Ishikawa (cell line): ENCODE results near the gene C1R.

Experiments used
- CEBPB ChIP-seq: IDR thresholded peaks from 2 replicates; pipeline ENCODE4 v1.6.1; 2012
- CREB1 ChIP-seq: IDR thresholded peaks from 2 replicates; pipeline ENCODE4 v1.6.1; 2012; ENCODE audit warnings: low read depth
- EGR1 ChIP-seq: IDR thresholded peaks from 2 replicates; pipeline ENCODE4 v1.6.1; 2012
- EP300 ChIP-seq: IDR thresholded peaks from 2 replicates; pipeline ENCODE4 v1.6.1; 2012; ENCODE audit warnings: borderline replicate concordance
- FOXM1 ChIP-seq: IDR thresholded peaks from 2 replicates; pipeline ENCODE4 v1.6.1; 2012; ENCODE audit warnings: low read depth, borderline replicate concordance
- MAX ChIP-seq: IDR thresholded peaks from 2 replicates; pipeline ENCODE4 v1.6.1; 2012
- NFIC ChIP-seq: IDR thresholded peaks from 2 replicates; pipeline ENCODE4 v1.6.1; 2012
- RAD21 ChIP-seq: IDR thresholded peaks from 2 replicates; pipeline ENCODE4 v1.6.1; 2012; ENCODE audit warnings: low read depth
- REST ChIP-seq: IDR thresholded peaks from 2 replicates; pipeline ENCODE4 v1.6.1; 2012; ENCODE audit warnings: low read depth, mild to moderate bottlenecking
- TAF1 ChIP-seq: IDR thresholded peaks from 2 replicates; pipeline ENCODE4 v1.6.1; 2012; ENCODE audit warnings: low read depth, mild to moderate bottlenecking
- TCF12 ChIP-seq: IDR thresholded peaks from 2 replicates; pipeline ENCODE4 v1.6.1; 2012; ENCODE audit warnings: low read depth
- TEAD4 ChIP-seq: IDR thresholded peaks from 2 replicates; pipeline ENCODE4 v1.6.1; 2012
- USF1 ChIP-seq: IDR thresholded peaks from 2 replicates; pipeline ENCODE4 v1.6.1; 2012
- YY1 ChIP-seq: IDR thresholded peaks from 2 replicates; pipeline ENCODE4 v1.6.1; 2012; ENCODE audit warnings: low read depth
- ZBTB7A ChIP-seq: IDR thresholded peaks from 2 replicates; pipeline ENCODE4 v1.6.1; 2012; ENCODE audit warnings: low read depth

Gene C1R

GRCh38 chr12:7068994-7069346 lies 23.3 kb downstream of the C1R start:
- no peak for TF ChIP-seq CEBPB
- no peak for TF ChIP-seq RAD21
- no peak for TF ChIP-seq EGR1
- no peak for TF ChIP-seq USF1
- TF ChIP-seq TEAD4: no peak
- no peak for TF ChIP-seq ZBTB7A
- no peak for TF ChIP-seq FOXM1
- TF ChIP-seq CREB1: no peak
- no peak for TF ChIP-seq YY1
- no peak for TF ChIP-seq REST
- no peak for TF ChIP-seq TCF12
- TF ChIP-seq EP300: no peak
- no peak for TF ChIP-seq NFIC
- TF ChIP-seq MAX: no peak
- no peak for TF ChIP-seq TAF1

GRCh38 chr12:7068240-7068993 lies 23.8 kb downstream of the C1R start:
- no peak for TF ChIP-seq EP300

- no peak for TF ChIP-seq TAF1
- no peak for TF ChIP-seq CEBPB
- TF ChIP-seq ZBTB7A: no peak
- no peak for TF ChIP-seq MAX
- TF ChIP-seq EGR1: no peak
- no peak for TF ChIP-seq TCF12
- no peak for TF ChIP-seq REST
- TF ChIP-seq FOXM1: no peak
- no peak for TF ChIP-seq CREB1
- TF ChIP-seq RAD21: no peak
Measured at GRCh38 chr12:7067096-7067495, 25.1 kb downstream of the C1R start.

- TF ChIP-seq USF1 (no peak), FOXM1 (no peak), NFIC (no peak), TEAD4 (no peak)
Measured at GRCh38 chr12:7066596-7066995, 25.6 kb downstream of the C1R start.

- TF ChIP-seq REST (no peak), EGR1 (no peak), EP300 (no peak), TCF12 (no peak), NFIC (no peak), YY1 (no peak), MAX (no peak), TEAD4 (no peak), USF1 (no peak), FOXM1 (no peak), RAD21 (no peak), ZBTB7A (no peak), CEBPB (no peak), TAF1 (no peak), CREB1 (no peak)
Measured at GRCh38 chr12:7065073-7065623, 27.1 kb downstream of the C1R start.
